ENCODE measurements around the gene GPAT2.
"Not testable (repeated sequence)": the region's sequence is repeated elsewhere in the genome, so short reads cannot be mapped to it uniquely, and the experiment has no call there.

Gene GPAT2

GRCh38 chr2:96034792-96035191 lies at the start of gene GPAT2:
Gene GPAT2, minus strand, starts transcription at chr2:96034916. Its CDS starts 2,557 bp downstream, at chr2:96032359.
- in situ Hi-C loops (cut with HindIII; ENCODE audit: low sequenced_read_pairs): not testable (repeated sequence)

- in situ Hi-C loops (cut with HindIII; ENCODE audit: low sequenced_read_pairs): no loop called here
Measured at GRCh38 chr2:96083989-96084857, 49.5 kb upstream of the GPAT2 start.

GRCh38 chr2:96083064-96083939 lies 48.6 kb upstream of the GPAT2 start:
- in situ Hi-C loops (cut with HindIII; ENCODE audit: low sequenced_read_pairs): no loop called here

GRCh38 chr2:96082211-96083063 lies 47.7 kb upstream of the GPAT2 start:
- in situ Hi-C loops (cut with HindIII; ENCODE audit: low sequenced_read_pairs): no loop called here

GRCh38 chr2:96081042-96081441 lies 46.3 kb upstream of the GPAT2 start:
- in situ Hi-C loops (cut with HindIII; ENCODE audit: low sequenced_read_pairs): no loop called here

GRCh38 chr2:96075199-96075771 lies 40.6 kb upstream of the GPAT2 start:
- in situ Hi-C loops (cut with HindIII; ENCODE audit: low sequenced_read_pairs): no loop called here

- in situ Hi-C loops (cut with HindIII; ENCODE audit: low sequenced_read_pairs): no loop called here
Measured at GRCh38 chr2:96074156-96074555, 39.4 kb upstream of the GPAT2 start.

GRCh38 chr2:96073170-96073775 lies 38.6 kb upstream of the GPAT2 start:
- in situ Hi-C loops (cut with HindIII; ENCODE audit: low sequenced_read_pairs): no loop called here

- in situ Hi-C loops (cut with HindIII; ENCODE audit: low sequenced_read_pairs): no loop called here
Measured at GRCh38 chr2:96072746-96073145, 38.0 kb upstream of the GPAT2 start.

- in situ Hi-C loops (cut with HindIII; ENCODE audit: low sequenced_read_pairs): not testable (repeated sequence)
Measured at GRCh38 chr2:96071977-96072491, 37.3 kb upstream of the GPAT2 start.

- in situ Hi-C loops (cut with HindIII; ENCODE audit: low sequenced_read_pairs): not testable (repeated sequence)
Measured at GRCh38 chr2:96071087-96071976, 36.6 kb upstream of the GPAT2 start.

- in situ Hi-C loops (cut with HindIII; ENCODE audit: low sequenced_read_pairs): not testable (repeated sequence)
Measured at GRCh38 chr2:96070351-96070750, 35.6 kb upstream of the GPAT2 start.

GRCh38 chr2:96069878-96070277 lies 35.2 kb upstream of the GPAT2 start:
- in situ Hi-C loops (cut with HindIII; ENCODE audit: low sequenced_read_pairs): not testable (repeated sequence)

- in situ Hi-C loops (cut with HindIII; ENCODE audit: low sequenced_read_pairs): not testable (repeated sequence)
Measured at GRCh38 chr2:96067902-96068581, 33.3 kb upstream of the GPAT2 start.

- in situ Hi-C loops (cut with HindIII; ENCODE audit: low sequenced_read_pairs): not testable (repeated sequence)
Measured at GRCh38 chr2:96067098-96067660, 32.5 kb upstream of the GPAT2 start.

- in situ Hi-C loops (cut with HindIII; ENCODE audit: low sequenced_read_pairs): not testable (repeated sequence)
Measured at GRCh38 chr2:96066511-96066910, 31.8 kb upstream of the GPAT2 start.

- in situ Hi-C loops (cut with HindIII; ENCODE audit: low sequenced_read_pairs): not testable (repeated sequence)
Measured at GRCh38 chr2:96065954-96066353, 31.2 kb upstream of the GPAT2 start.

GRCh38 chr2:96065381-96065930 lies 30.7 kb upstream of the GPAT2 start:
- in situ Hi-C loops (cut with HindIII; ENCODE audit: low sequenced_read_pairs): no loop called here
